Left hindlimb (tissue), 1 donor: Measurements from ENCODE around the gene COL2A1.

Experiments used
- DNase-seq: peaks from one replicate; pipeline ENCODE4 v3.0.0-alpha.2; 2018

The COL2A1 gene

GRCh38 chr12:48029491-48030172 is 25.4 kb upstream of the COL2A1 start:
- DNase-seq, result no peak

GRCh38 chr12:48028541-48029431 is 24.5 kb upstream of the COL2A1 start:
- no peak for DNase-seq

GRCh38 chr12:48027183-48028002 is 23.1 kb upstream of the COL2A1 start:
- DNase-seq, result no peak

GRCh38 chr12:48026060-48026827 is 22.0 kb upstream of the COL2A1 start:
- no peak for DNase-seq

- DNase-seq, result no peak
Observed at GRCh38 chr12:48025281-48025680, 21.0 kb upstream of the COL2A1 start.

- DNase-seq, result no peak
Observed at GRCh38 chr12:48024735-48025134, 20.5 kb upstream of the COL2A1 start.

- DNase-seq, result no peak
Observed at GRCh38 chr12:48023386-48023785, 19.1 kb upstream of the COL2A1 start.

GRCh38 chr12:48022676-48023385 is 18.6 kb upstream of the COL2A1 start:
- no peak for DNase-seq

- no peak for DNase-seq
Observed at GRCh38 chr12:48022180-48022521, 17.9 kb upstream of the COL2A1 start.

- DNase-seq, result no peak
Observed at GRCh38 chr12:48021485-48022179, 17.4 kb upstream of the COL2A1 start.

GRCh38 chr12:48019639-48020265 is 15.5 kb upstream of the COL2A1 start:
- DNase-seq, result no peak

GRCh38 chr12:48018618-48018995 is 14.3 kb upstream of the COL2A1 start:
- no peak for DNase-seq

- DNase-seq, result no peak
Observed at GRCh38 chr12:48017921-48018617, 13.8 kb upstream of the COL2A1 start.

- DNase-seq, result no peak
Observed at GRCh38 chr12:48017496-48017895, 13.2 kb upstream of the COL2A1 start.

- no peak for DNase-seq
Observed at GRCh38 chr12:48016373-48017020, 12.2 kb upstream of the COL2A1 start.

GRCh38 chr12:48015954-48016353 is 11.7 kb upstream of the COL2A1 start:
- no peak for DNase-seq

- DNase-seq, result no peak
Observed at GRCh38 chr12:48015129-48015528, 10.9 kb upstream of the COL2A1 start.

- no peak for DNase-seq
Observed at GRCh38 chr12:48013287-48013686, 9.0 kb upstream of the COL2A1 start.

- DNase-seq, result no peak
Observed at GRCh38 chr12:48012070-48012469, 7.8 kb upstream of the COL2A1 start.
